Measurements from ENCODE around the gene CPT1C.

DNA sequence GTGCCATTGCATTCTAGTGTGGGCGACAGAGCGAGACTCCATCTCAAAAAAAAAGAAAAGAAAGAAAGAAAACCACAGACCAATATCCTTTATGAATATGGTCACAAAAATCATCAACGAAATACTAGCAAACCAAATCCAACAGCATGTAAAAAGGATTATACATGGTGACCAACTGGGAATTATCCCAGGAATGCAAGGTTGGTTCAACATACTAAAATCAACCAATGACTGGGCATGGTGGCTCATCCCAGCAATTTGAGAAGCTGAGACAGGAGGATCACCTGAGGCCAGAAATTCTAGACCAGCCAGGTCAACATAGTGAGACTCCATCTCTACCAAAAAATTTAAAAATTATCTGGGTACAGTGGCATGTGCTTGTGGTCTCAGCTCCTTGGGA, 65.0 kb downstream of the CPT1C start:
- TF ChIP-seq CTCF (IDR thresholded peaks at IDR 0.05; ENCODE audit: low read depth, low read length, poor library complexity, severe bottlenecking) (no peak), EZH2phosphoT487 (IDR thresholded peaks at IDR 0.05; ENCODE audit: borderline replicate concordance, low read length) (no peak)
